Measurements from ENCODE around the gene HYDIN.
"Not testable (repeated sequence)": the region's sequence is repeated elsewhere in the genome, so short reads cannot be mapped to it uniquely, and the experiment has no call there.

The HYDIN gene

GRCh38 chr16:70995799-70996198, 234.7 kb downstream of the HYDIN start:
- not testable (repeated sequence) for DNase-seq (ENCODE audit: low read depth)

- not testable (repeated sequence) for DNase-seq (ENCODE audit: low read depth)
Observed at GRCh38 chr16:70992511-70992910, 238.0 kb downstream of the HYDIN start.

GRCh38 chr16:70987019-70987715, 243.4 kb downstream of the HYDIN start:
- DNase-seq (ENCODE audit: low read depth), result not testable (repeated sequence)

- not testable (repeated sequence) for DNase-seq (ENCODE audit: low read depth)
Observed at GRCh38 chr16:70984675-70985074, 245.8 kb downstream of the HYDIN start.

GRCh38 chr16:70968332-70968731, 262.2 kb downstream of the HYDIN start:
- DNase-seq (ENCODE audit: low read depth), result not testable (repeated sequence)

- not testable (repeated sequence) for DNase-seq (ENCODE audit: low read depth)
Observed at GRCh38 chr16:70960169-70960568, 270.4 kb downstream of the HYDIN start.

GRCh38 chr16:70954922-70955321, 275.6 kb downstream of the HYDIN start:
- not testable (repeated sequence) for DNase-seq (ENCODE audit: low read depth)

- not testable (repeated sequence) for DNase-seq (ENCODE audit: low read depth)
Observed at GRCh38 chr16:70953824-70954223, 276.7 kb downstream of the HYDIN start.

GRCh38 chr16:70943551-70943950, 287.0 kb downstream of the HYDIN start:
- DNase-seq (ENCODE audit: low read depth), result not testable (repeated sequence)

- not testable (repeated sequence) for DNase-seq (ENCODE audit: low read depth)
Observed at GRCh38 chr16:70939690-70940359, 290.7 kb downstream of the HYDIN start.

- DNase-seq (ENCODE audit: low read depth), result not testable (repeated sequence)
Observed at GRCh38 chr16:70936781-70937525, 293.6 kb downstream of the HYDIN start.

- not testable (repeated sequence) for DNase-seq (ENCODE audit: low read depth)
Observed at GRCh38 chr16:70935325-70935724, 295.2 kb downstream of the HYDIN start.

- DNase-seq (ENCODE audit: low read depth), result not testable (repeated sequence)
Observed at GRCh38 chr16:70933746-70934145, 296.8 kb downstream of the HYDIN start.

- DNase-seq (ENCODE audit: low read depth), result not testable (repeated sequence)
Observed at GRCh38 chr16:70930757-70931156, 299.8 kb downstream of the HYDIN start.

- not testable (repeated sequence) for DNase-seq (ENCODE audit: low read depth)
Observed at GRCh38 chr16:70922164-70922563, 308.4 kb downstream of the HYDIN start.

GRCh38 chr16:70920661-70921060, 309.9 kb downstream of the HYDIN start:
- DNase-seq (ENCODE audit: low read depth), result not testable (repeated sequence)

- DNase-seq (ENCODE audit: low read depth), result not testable (repeated sequence)
Observed at GRCh38 chr16:70888208-70888607, 342.3 kb downstream of the HYDIN start.

- not testable (repeated sequence) for DNase-seq (ENCODE audit: low read depth)
Observed at GRCh38 chr16:70884652-70885051, 345.9 kb downstream of the HYDIN start.

GRCh38 chr16:70882311-70882710, 348.2 kb downstream of the HYDIN start:
- DNase-seq (ENCODE audit: low read depth), result not testable (repeated sequence)

- DNase-seq (ENCODE audit: low read depth), result not testable (repeated sequence)
Observed at GRCh38 chr16:70877895-70878294, 352.6 kb downstream of the HYDIN start.

- not testable (repeated sequence) for DNase-seq (ENCODE audit: low read depth)
Observed at GRCh38 chr16:70876442-70876841, 354.1 kb downstream of the HYDIN start.

- not testable (repeated sequence) for DNase-seq (ENCODE audit: low read depth)
Observed at GRCh38 chr16:70864698-70865097, 365.8 kb downstream of the HYDIN start.
